Measurements from ENCODE around the gene PTPRT.

PTPRT gene

DNA sequence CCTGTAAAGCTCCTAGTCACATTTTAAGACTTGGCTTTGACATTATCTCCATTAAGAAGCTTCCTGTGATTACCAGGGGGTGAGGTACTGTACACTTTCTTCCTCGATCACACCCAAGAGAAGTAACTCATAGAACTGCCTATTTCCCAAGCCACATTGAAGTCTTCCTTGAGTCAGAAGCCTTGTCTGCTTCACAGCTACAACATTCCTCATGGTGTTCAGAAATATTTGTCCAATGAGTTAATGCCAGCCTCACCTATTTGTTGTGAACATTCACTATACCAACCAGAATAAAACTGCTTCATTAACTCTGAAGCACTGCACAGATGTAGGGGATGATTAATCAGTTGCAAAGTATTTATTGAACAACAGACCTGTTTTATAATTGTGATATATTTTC is 622.3 kb downstream of the PTPRT start:
- TF ChIP-seq, protein P1, sequence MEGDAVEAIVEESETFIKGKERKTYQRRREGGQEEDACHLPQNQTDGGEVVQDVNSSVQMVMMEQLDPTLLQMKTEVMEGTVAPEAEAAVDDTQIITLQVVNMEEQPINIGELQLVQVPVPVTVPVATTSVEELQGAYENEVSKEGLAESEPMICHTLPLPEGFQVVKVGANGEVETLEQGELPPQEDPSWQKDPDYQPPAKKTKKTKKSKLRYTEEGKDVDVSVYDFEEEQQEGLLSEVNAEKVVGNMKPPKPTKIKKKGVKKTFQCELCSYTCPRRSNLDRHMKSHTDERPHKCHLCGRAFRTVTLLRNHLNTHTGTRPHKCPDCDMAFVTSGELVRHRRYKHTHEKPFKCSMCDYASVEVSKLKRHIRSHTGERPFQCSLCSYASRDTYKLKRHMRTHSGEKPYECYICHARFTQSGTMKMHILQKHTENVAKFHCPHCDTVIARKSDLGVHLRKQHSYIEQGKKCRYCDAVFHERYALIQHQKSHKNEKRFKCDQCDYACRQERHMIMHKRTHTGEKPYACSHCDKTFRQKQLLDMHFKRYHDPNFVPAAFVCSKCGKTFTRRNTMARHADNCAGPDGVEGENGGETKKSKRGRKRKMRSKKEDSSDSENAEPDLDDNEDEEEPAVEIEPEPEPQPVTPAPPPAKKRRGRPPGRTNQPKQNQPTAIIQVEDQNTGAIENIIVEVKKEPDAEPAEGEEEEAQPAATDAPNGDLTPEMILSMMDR (IDR thresholded peaks at IDR 0.05; ENCODE audit: borderline replicate concordance, insufficient read depth, low read depth, low read length) = no peak
- no peak overlapping the region for H3K4me3 ChIP-seq (ENCODE audit: low read depth, low read length)

DNA sequence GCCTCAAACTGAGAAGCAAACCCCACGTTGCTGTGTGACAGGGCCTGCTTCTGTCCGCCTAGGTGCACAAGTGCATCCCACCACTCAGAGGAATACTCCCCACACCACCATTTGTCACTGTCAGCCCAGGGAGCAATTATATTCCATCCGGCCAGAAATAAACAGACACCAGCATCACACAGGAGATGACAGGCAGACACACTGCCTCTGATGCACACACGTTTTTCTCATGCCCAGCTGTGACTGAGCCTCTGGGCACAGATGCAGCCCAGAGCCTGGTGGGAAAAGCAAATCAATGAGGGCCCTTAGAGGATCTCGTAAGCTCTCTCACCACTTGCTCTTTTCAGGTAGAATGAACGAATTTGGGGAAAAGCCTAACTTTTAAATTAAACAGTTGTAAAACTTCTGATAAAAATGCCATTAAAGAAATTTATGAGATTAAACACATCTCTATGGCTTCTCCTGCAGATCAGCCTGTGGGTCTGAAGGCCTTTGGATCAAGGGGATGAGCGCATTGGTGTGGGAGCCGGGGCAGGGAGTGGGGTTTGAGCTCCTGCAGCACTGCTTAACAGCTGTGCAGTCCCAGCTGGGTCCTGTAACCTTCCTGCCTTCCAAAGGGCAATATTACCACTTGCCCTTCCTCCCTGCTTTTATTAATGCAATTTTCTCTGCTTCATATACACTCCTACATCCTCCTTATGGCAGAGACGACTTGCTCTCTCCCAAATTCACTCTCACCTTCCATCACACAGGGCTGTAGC is 624.3 kb downstream of the PTPRT start:
- no peak overlapping the region for H3K4me3 ChIP-seq (ENCODE audit: low read depth, low read length)
- TF ChIP-seq, protein P1 (IDR thresholded peaks at IDR 0.05; ENCODE audit: borderline replicate concordance, insufficient read depth, low read depth, low read length) = no peak

DNA sequence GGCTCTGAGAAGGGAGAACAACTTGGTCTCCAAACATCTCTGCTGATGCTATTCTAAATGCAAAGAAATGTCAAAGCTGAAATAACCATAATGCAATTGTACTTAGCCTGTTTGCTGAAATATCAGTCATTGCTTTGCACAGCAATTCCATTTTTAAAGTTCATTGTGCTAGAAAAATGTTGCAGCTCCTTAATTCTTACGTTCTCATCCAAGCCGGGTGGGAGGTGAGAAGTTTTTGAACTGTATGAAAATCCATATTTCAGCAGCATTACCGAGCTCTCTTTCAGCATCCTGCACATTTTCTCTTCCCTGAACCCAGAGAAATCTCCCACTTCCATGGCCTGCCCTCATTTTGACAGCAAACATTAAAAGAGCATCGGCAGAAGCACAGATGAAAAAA is 630.0 kb downstream of the PTPRT start:
- TF ChIP-seq, protein P1 (IDR thresholded peaks at IDR 0.05; ENCODE audit: borderline replicate concordance, insufficient read depth, low read depth, low read length) = no peak
- no peak overlapping the region for H3K4me3 ChIP-seq (ENCODE audit: low read depth, low read length)

DNA sequence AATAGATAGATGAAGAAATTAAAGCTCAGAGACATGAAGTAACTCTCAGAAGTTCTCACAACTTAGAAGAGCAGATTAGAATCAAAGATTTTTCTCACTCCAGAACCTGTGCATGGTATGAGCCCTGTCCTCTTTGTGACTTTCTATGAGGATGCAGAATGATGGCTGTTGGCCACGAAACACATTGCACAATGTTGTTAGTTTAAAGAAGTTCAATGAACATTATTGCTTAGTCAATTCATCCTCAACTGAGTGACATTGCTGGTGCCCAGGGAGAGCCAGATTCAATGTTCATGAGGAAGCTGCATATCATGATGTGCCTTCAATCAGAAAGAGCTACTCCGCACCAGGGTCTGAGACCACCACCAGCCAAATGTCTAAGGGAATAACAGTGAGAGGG is 633.1 kb downstream of the PTPRT start:
- no peak overlapping the region for H3K4me3 ChIP-seq (ENCODE audit: low read depth, low read length)
- TF ChIP-seq, protein P1 (IDR thresholded peaks at IDR 0.05; ENCODE audit: borderline replicate concordance, insufficient read depth, low read depth, low read length) = no peak

DNA sequence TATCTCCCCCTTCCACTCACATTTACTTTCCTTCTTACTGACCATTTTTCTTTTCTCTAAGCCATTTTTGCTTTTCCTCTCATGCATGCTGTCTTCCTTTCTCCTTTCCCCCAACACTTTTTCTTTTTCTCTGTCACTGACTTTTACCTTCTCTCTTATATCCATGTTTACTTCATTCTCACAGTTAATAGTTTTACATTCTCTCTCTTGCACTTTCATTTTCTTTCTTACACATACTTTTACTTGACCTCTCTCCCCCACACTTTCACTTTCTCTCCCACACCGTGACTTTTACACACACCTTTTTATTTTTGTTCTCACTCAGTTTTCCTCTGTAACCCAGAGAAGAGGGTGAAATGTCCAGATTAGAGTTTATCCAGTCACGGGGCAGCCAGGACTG is 636.3 kb downstream of the PTPRT start:
- TF ChIP-seq, protein P1 (IDR thresholded peaks at IDR 0.05; ENCODE audit: borderline replicate concordance, insufficient read depth, low read depth, low read length) = no peak
- no peak overlapping the region for H3K4me3 ChIP-seq (ENCODE audit: low read depth, low read length)

DNA sequence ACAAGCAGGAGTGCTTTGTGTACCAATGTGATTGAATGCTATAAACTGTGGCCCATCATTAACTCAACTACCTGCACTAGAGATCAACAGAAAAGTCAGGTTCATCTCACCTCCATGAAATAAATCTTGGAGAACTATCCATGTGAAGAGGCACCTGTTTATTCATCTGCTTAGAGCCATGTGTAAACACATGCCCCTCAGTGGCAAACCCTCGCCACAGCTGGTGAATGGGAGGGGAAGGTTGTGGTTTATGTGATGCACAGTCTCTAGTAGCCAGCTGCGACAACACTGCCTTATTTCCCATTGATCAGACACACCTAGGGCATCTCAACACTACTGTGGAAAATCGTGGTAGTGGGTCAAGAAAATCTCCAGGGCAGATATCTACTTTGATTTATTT is 640.2 kb downstream of the PTPRT start:
- TF ChIP-seq, protein P1 (IDR thresholded peaks at IDR 0.05; ENCODE audit: borderline replicate concordance, insufficient read depth, low read depth, low read length) = no peak
- no peak overlapping the region for H3K4me3 ChIP-seq (ENCODE audit: low read depth, low read length)

DNA sequence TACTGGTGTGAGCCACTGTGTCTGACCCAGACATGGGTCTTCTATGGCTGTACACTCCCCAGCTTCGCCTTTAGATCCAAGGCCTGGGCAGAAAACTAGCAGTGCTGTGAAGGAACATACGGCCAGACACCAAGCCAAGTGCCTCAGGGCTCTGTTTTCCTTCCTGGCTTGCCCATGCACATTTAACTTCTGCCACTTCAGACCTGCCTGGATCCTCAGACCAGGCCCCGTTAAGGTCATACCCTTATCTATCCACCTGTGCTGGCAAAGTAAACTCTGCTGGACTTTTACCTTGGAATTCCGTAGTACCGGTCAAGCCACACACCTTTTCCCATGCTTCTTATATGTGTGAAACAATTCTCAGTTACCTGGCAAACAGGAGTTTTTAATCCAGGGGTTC is 644.8 kb downstream of the PTPRT start:
- TF ChIP-seq, protein P1 (IDR thresholded peaks at IDR 0.05; ENCODE audit: borderline replicate concordance, insufficient read depth, low read depth, low read length) = no peak
- no peak overlapping the region for H3K4me3 ChIP-seq (ENCODE audit: low read depth, low read length)

All from GM12875 (cell line).